GM21576 (cell line): Measurements from ENCODE around the gene TP53INP2.
"Not testable (repeated sequence)": the region's sequence is repeated elsewhere in the genome, so short reads cannot be mapped to it uniquely, and the experiment has no call there.

Experiments
- ATAC-seq: cut with Tn5 transposase; IDR thresholded peaks from one replicate; pipeline ENCODE4 v1.9.1; 2021; ENCODE audit warnings: mild to moderate bottlenecking, moderate library complexity; ENCODE audit not compliant: unreplicated experiment

Gene TP53INP2

DNA sequence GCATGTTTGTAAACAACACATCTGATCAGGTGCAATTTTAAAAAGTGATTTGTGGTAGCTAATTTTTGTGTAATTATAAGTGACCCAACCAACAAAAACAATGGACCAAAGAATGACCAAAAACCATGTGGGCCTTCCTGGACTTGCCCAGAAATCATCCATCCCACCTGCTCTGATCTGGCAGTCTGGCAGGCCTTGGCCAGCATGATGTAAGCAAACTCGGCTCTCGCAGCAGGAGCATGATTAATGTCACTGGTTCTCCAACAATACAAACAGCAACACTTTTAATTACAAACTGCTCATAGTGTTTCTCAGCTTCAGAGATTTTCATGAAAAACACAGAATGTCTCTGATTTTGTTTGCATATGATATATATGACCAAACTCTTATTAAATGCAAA, 16.1 kb downstream of the TP53INP2 start:
- no peak for ATAC-seq

DNA sequence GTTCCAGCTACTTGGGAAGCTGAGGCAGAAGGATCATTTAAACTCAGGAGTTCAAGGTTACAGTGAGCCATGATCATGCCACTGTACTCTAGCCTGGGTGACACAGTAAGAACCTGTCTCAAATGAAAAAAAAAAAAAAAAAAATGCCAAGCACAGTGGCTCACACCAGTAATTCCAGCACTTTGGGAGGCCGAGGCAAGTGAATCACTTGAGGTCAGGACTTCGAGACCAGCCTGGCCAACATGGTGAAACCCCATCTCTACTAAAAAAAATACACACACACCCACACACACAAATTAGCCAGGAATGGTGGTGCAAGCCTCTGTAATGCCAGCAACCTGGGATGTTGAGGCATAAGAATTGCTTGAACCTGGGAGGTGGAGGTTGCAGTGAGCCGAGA, 18.4 kb downstream of the TP53INP2 start:
- not testable (repeated sequence) for ATAC-seq

GRCh38 chr20:34724172-34724571, 20.0 kb downstream of the TP53INP2 start:
- ATAC-seq: no peak

- ATAC-seq: no peak
These were observed 25.3 kb downstream of the TP53INP2 start for GRCh38 chr20:34729416-34729815.

DNA sequence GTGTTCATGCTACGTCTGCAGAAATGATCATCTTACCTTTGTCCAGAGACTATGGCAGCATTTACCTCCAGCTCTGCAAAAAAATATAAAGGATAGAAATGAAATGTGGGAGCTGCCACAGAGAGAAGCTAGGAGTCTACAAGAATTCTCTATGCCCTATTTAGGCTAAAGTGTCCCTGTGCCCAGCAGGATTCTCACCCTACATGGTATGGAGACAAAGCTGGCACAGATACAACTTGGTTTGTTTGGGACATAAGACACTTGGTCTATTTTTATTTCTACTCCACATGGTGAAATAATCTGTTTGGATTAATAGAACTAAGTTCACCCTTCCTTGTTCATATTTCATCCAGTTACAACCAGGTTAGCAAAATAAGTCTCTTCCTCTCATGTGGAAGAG, 28.4 kb downstream of the TP53INP2 start:
- ATAC-seq: no peak

- ATAC-seq: no peak
These were observed 32.1 kb downstream of the TP53INP2 start for GRCh38 chr20:34736106-34736735.

DNA sequence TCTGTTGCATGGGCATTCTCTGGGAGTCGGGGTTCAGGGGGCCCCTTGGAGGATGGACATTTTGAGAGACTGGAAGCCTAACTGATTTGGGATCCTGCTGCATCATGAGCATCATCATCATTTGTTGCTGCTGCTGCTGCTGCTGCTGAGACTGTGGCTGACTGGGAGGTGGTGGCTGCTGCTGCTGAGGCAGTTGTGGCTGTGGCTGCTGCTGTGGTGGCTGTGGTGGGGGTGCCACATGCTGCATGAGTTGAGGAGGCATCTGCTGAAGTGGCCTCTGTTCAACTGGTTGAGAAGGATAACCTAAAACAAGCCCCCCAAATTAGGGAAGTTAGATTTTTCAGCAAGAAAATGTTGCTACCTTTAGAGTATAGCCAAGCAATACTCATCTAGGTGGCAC, 38.9 kb downstream of the TP53INP2 start:
- ATAC-seq: no peak

- ATAC-seq: no peak
These were observed 40.2 kb downstream of the TP53INP2 start for GRCh38 chr20:34744340-34744739.

DNA sequence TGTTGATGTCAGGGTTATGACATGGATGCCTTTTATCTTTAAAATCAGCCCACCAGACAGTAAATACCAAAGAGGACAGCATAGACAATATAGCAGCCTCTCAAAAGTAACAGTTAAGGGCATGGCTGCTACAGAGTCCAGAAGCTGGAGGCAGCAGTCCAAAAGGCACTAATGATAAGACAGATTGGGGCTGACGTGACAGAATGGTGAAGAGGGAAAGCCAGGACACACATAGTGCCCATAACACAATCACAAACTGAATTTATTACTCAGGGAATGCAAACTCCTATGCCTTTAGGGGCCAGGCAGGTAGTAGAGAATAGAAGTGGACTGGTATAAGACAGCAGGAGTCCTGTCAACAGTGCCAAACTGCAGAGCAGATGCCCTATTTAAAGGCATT, 40.7 kb downstream of the TP53INP2 start:
- ATAC-seq: no peak

GRCh38 chr20:34746674-34747073, 42.5 kb downstream of the TP53INP2 start:
- ATAC-seq: no peak

GRCh38 chr20:34747479-34747878, 43.3 kb downstream of the TP53INP2 start:
- no peak for ATAC-seq

- no peak for ATAC-seq
These were observed 44.6 kb downstream of the TP53INP2 start for GRCh38 chr20:34748709-34749108.

GRCh38 chr20:34750484-34750883, 46.3 kb downstream of the TP53INP2 start:
- no peak for ATAC-seq

DNA sequence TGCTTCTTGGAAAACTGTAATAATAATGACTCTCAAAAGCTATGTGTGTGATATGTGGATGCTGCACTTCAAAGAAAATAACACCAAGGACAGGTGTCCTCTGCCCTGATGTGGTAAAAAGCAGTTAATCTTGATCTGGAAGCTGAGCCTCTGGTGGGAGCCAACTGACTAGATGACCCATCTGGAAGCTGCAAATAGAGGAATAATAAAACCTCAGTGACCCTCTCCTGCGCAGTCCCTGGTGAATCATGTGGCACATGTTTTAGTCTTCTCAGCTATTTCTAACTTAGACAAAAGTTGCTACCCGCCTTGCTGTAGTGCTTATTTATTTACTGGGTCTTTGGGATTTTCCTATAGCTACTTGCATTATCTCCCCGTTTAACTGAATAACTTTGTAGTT, 47.3 kb downstream of the TP53INP2 start:
- no peak for ATAC-seq

DNA sequence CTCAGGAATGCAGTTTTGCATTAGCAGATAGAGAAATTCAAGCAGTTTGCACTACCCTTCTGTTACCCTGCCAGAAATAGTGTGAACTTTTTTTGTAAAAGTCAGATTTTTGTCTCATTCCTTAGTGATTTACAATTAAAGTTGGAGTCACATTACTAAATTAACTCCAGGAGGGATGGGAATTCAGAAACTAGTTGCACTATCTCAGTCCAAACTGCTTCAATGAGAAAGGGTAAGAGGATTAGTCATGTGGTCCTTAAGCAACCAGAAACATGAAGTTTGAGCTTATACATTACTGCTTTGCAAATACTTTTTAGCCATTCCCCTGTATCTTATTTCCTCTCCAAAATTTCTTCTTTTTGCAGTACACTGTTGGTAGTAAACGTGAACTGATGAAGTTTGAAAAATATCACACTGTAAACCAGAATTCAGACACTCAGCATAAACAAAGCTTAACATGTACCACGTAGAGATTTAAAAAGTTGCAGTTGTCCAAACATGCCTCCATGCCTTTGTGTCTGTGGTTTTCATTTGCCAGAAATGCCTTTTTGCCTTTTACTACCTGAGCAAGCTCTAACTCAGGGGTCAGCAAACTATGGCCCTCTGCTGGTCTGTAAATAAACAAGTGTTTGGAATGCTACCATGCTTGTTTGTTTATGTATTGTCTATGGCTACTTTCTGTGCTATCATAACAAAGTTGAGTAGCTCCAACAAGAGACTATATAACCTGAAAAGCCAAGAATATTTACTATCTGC, 49.7 kb downstream of the TP53INP2 start:
- ATAC-seq: no peak

DNA sequence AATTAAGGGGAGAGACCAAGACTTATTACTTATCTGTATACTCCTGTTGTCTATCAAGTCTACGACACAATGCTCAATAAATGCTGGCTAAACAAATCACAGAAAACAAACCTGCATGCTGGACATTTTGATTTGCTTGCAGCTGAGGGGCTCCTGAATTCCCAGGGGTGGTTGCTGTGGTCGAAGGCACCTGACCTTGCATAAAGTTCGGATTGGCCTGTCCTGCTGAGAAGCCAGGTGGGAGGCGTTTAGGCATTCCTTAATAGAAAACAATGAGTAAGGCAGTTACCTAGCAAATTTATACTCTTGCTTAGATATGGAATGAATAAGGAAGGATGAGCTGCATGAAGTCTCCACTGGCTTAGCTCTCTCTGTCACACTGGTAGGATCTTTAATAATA, 50.5 kb downstream of the TP53INP2 start:
- no peak for ATAC-seq

DNA sequence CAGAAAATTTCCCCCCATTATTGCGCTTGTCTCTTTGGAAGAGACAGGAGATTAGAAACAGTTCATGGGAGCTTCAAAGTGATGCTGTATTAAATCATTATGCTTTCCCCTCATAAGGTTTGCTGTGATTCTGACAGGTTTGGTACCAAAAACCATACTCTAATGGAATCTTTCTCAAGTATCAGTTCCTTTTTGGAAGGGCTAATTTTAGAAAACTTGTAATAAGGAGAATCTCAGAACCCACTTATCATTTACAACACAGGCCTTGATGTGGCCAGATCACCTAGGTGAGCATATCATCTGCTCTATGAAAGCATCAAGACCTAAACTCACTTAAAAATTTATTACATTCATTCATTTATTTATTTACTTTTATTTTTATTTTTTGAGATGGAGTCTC, 51.2 kb downstream of the TP53INP2 start:
- ATAC-seq: no peak

DNA sequence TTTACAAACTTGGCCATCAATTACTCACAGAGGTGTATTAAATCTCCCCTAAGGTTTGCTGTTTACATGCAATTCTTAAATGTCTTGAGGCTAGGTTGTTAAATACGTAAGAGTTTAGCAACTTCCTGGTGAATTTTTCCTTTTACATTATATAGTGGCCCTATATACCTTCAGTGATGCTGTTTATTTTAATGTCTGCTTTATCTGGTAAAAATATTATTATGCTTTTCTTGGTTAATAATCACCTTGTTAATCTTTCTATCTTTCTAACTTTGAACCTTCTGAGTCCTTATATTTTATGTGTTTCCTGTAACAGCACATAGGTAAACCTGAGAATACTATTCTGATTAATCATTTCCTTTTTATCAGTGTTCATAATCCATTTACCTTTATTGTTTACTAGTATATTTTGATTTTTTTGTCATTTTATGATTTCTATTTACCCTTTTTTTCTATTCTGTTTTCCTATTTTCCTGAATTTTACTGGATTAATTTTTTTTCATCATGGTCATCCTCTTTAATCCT, 57.9 kb downstream of the TP53INP2 start:
- ATAC-seq: no peak
